Esophagus muscularis mucosa (tissue), 3 donors: ENCODE data around the gene ZNF136.

Experiments
- POLR2A ChIP-seq: fragments of 450-650 bp; IDR thresholded peaks from one replicate; pipeline ENCODE4 v1.6.1; 2017; ENCODE audit warnings: antibody characterized with exemption, moderate library complexity, mild to moderate bottlenecking, low read depth
- TF ChIP-seq, protein P1 (sequence below), 3 experiments: fragments of 200-600 bp in 2 of 3; fragments of 450-650 bp in 1 of 3; sonication (generic) in 2 of 3; IDR thresholded peaks; one replicate each; pipeline ENCODE4 v1.5.1; 2017 to 2019; ENCODE audit warnings: antibody characterized with exemption in 3 of 3, mild to moderate bottlenecking in 2 of 3, moderate library complexity in 1 of 3

DNA sequence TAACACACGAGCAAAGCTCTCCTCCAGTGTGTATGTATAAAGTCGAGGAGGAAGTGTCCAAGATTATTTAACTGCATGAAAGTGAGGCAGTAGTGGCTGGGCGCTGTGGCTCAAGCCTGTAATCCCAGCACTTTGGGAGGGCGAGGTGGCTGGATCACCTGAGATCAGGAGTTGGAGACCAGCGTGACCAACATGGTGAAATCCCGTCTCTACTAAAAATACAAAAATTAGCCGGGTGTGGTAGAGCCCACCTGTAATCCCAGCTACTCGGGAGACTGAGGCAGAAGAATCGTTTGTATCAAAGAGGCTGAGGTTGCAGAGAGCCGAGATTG lies 21.5 kb upstream of the ZNF136 start:
- TF ChIP-seq, protein P1, sequence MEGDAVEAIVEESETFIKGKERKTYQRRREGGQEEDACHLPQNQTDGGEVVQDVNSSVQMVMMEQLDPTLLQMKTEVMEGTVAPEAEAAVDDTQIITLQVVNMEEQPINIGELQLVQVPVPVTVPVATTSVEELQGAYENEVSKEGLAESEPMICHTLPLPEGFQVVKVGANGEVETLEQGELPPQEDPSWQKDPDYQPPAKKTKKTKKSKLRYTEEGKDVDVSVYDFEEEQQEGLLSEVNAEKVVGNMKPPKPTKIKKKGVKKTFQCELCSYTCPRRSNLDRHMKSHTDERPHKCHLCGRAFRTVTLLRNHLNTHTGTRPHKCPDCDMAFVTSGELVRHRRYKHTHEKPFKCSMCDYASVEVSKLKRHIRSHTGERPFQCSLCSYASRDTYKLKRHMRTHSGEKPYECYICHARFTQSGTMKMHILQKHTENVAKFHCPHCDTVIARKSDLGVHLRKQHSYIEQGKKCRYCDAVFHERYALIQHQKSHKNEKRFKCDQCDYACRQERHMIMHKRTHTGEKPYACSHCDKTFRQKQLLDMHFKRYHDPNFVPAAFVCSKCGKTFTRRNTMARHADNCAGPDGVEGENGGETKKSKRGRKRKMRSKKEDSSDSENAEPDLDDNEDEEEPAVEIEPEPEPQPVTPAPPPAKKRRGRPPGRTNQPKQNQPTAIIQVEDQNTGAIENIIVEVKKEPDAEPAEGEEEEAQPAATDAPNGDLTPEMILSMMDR (IDR thresholded peaks at IDR 0.05) = no peak
- TF ChIP-seq POLR2A = no peak
